Liver (tissue), 9 donors: ENCODE results near the gene ADGRV1. TPM values are rescaled to one million over a fixed set of nuclear protein-coding genes. Genes with fewer than 3 reads are reported as not detected.

Source experiments
- DNase-seq: peaks from one replicate; pipeline ENCODE4 v3.0.0-alpha.2; 2017; ENCODE audit warnings: low spot score
- H3K27ac ChIP-seq, 2 donors: one replicate each; pipeline ENCODE4 v1.7.0; 2013; ENCODE audit warnings: inconsistent platforms in 2 of 2, low read length in 2 of 2, control low read depth in 1 of 2, low read depth in 1 of 2, mild to moderate bottlenecking in 1 of 2
- H3K27me3 ChIP-seq, 4 donors: one replicate each; pipeline versions ENCODE4 v1.6.1 to v1.7.0; 2013; ENCODE audit warnings: low read length in 3 of 4, inconsistent platforms in 1 of 4, mild to moderate bottlenecking in 1 of 4, moderate library complexity in 1 of 4; ENCODE audit not compliant: control insufficient read depth in 4 of 4, insufficient read depth in 4 of 4
- H3K36me3 ChIP-seq, 4 donors: one replicate each; pipeline versions ENCODE4 v1.6.1 to v1.7.0; 2013; ENCODE audit warnings: low read length in 3 of 4, mild to moderate bottlenecking in 3 of 4, low read depth in 1 of 4, moderate library complexity in 1 of 4; ENCODE audit not compliant: control insufficient read depth in 4 of 4, insufficient read depth in 3 of 4
- H3K4me1 ChIP-seq, 4 donors: one replicate each; pipeline versions ENCODE4 v1.6.1 to v1.7.0; 2013; ENCODE audit warnings: low read length in 3 of 4, mild to moderate bottlenecking in 3 of 4, moderate library complexity in 1 of 4; ENCODE audit not compliant: control insufficient read depth in 4 of 4, insufficient read depth in 4 of 4
- H3K4me3 ChIP-seq, 3 donors: one replicate each; pipeline versions ENCODE4 v1.6.1 to v1.7.0; 2013; ENCODE audit warnings: low read length in 3 of 3, control low read depth in 1 of 3, low read depth in 1 of 3, mild to moderate bottlenecking in 1 of 3
- H3K9ac ChIP-seq, 2 donors: one replicate each; pipeline ENCODE4 v1.7.0; 2013; ENCODE audit warnings: low read length in 2 of 2, mild to moderate bottlenecking in 2 of 2, moderate library complexity in 2 of 2, control low read depth in 1 of 2, low read depth in 1 of 2
- H3K9me3 ChIP-seq, 4 donors: one replicate each; pipeline versions ENCODE4 v1.6.1 to v1.7.0; 2013; ENCODE audit warnings: low read length in 3 of 4; ENCODE audit not compliant: control insufficient read depth in 4 of 4
- ATF3 ChIP-seq: IDR thresholded peaks from 2 replicates; pipeline ENCODE4 v1.6.1; 2016; ENCODE audit warnings: antibody characterized with exemption
- CTCF ChIP-seq: fragments of 150-350 bp; IDR thresholded peaks from 2 replicates; pipeline ENCODE4 v1.5.1; 2017; ENCODE audit warnings: improper control_type of control experiment, low read depth, low read length; ENCODE audit not compliant: missing input control
- EGR1 ChIP-seq, 2 donors: IDR thresholded peaks; 2 replicates each; pipeline ENCODE4 v1.6.1; 2016 to 2018; ENCODE audit warnings: antibody characterized with exemption in 2 of 2, low read depth in 2 of 2
- FOXA1 ChIP-seq: IDR thresholded peaks from 2 replicates; pipeline ENCODE4 v1.6.1; 2016; ENCODE audit warnings: antibody characterized with exemption
- FOXA2 ChIP-seq: IDR thresholded peaks from 2 replicates; pipeline ENCODE4 v1.6.1; 2016; ENCODE audit warnings: antibody characterized with exemption
- GABPA ChIP-seq, 2 donors: IDR thresholded peaks in 1 of 2; conservative IDR thresholded peaks in 1 of 2; 2 replicates each; pipeline ENCODE4 v1.6.1; 2016; ENCODE audit warnings: antibody characterized with exemption in 2 of 2, mild to moderate bottlenecking in 1 of 2, moderate library complexity in 1 of 2
- HNF4A ChIP-seq, 2 donors: conservative IDR thresholded peaks; 2 replicates each; pipeline ENCODE4 v1.6.1; 2016; ENCODE audit warnings: antibody characterized with exemption in 2 of 2, mild to moderate bottlenecking in 2 of 2
- JUND ChIP-seq, 2 donors: IDR thresholded peaks; 2 replicates each; pipeline ENCODE4 v1.6.1; 2016; ENCODE audit warnings: antibody characterized with exemption in 2 of 2
- MAX ChIP-seq: IDR thresholded peaks from 2 replicates; pipeline ENCODE4 v1.6.1; 2016; ENCODE audit warnings: antibody characterized with exemption
- NR2F2 ChIP-seq: IDR thresholded peaks from 2 replicates; pipeline ENCODE4 v1.6.1; 2016; ENCODE audit warnings: antibody characterized with exemption
- REST ChIP-seq: IDR thresholded peaks from 2 replicates; pipeline ENCODE4 v1.6.1; 2016; ENCODE audit warnings: antibody characterized with exemption, mild to moderate bottlenecking
- RXRA ChIP-seq, 2 donors: IDR thresholded peaks; 2 replicates each; pipeline ENCODE4 v1.6.1; 2017 to 2018; ENCODE audit warnings: antibody characterized with exemption in 2 of 2, mild to moderate bottlenecking in 1 of 2
- SP1 ChIP-seq: IDR thresholded peaks from 2 replicates; pipeline ENCODE4 v1.6.1; 2018; ENCODE audit warnings: antibody characterized with exemption, mild to moderate bottlenecking
- TAF1 ChIP-seq: conservative IDR thresholded peaks from 2 replicates; pipeline ENCODE4 v1.6.1; 2016; ENCODE audit warnings: antibody characterized with exemption, mild to moderate bottlenecking
- YY1 ChIP-seq: IDR thresholded peaks from 2 replicates; pipeline ENCODE4 v1.6.1; 2016; ENCODE audit warnings: antibody characterized with exemption, mild to moderate bottlenecking
- WGBS: extraction: QIAGEN DNeasy Blood & Tissue Kit; methylation state at CpG from one replicate; pipeline ENCODE4 v1.1.7; 2013; 5-methylcytosine and 5-hydroxymethylcytosine counted together
- polyA plus RNA-seq, 2 donors: library from polyadenylated mRNA; stranded (reverse) in 1 of 2; unstranded in 1 of 2; fragments of 200-250 nt in 1 of 2; fragments of >200 nt in 1 of 2; fragmentation: Nextera tagmentation in 1 of 2; extraction: Ambion mirVana in 1 of 2; gene quantifications; one replicate each; pipeline versions ENCODE4 v1.2.1 to v1.2.3, GENCODE V29; 2013 to 2015
- total RNA-seq, 2 donors: library from RNA; depleted of rRNA; stranded (reverse); fragments of >200 nt; gene quantifications; one replicate each; pipeline ENCODE4 v1.2.3, GENCODE V29; 2014
- donor health status: healthy.
- donor health status: healthy.
- donor health status: healthy.
- donor health status: healthy.
- donor health status: healthy.

Gene ADGRV1
- total and polyA plus RNA-seq, 4 donors, result 5.1 to 15.5 (median 9.6) TPM

GRCh38 chr5:91089758-91090157 lies 531.2 kb downstream of the ADGRV1 start:
- DNase-seq, result no peak
- H3K27me3 ChIP-seq, result no peaks in the 10 kb centered on the region
- H3K9me3 ChIP-seq, result no peaks in the 10 kb centered on the region
- no peaks in the 10 kb centered on the region for H3K36me3 ChIP-seq
- H3K9ac ChIP-seq, result no peak overlapping the region
- WGBS, result 96% methylated on average over 1 of the region's 1 CpG
- no peak overlapping the region for H3K27ac ChIP-seq
- no peak overlapping the region for H3K4me3 ChIP-seq
- no peak for TF ChIP-seq JUND (IDR thresholded peaks at IDR 0.05)
- no peak for TF ChIP-seq MAX
- TF ChIP-seq REST, result no peak
- H3K4me1 ChIP-seq, result peaks cover 0 to 4% (median 0%) of the 10 kb centered on the region in 4 donors

GRCh38 chr5:91090995-91091394 lies 532.4 kb downstream of the ADGRV1 start:
- Histone ChIP-seq H3K27me3 (no peaks in the 10 kb centered on the region), H3K4me1 (peaks cover 0 to 4% (median 0%) of the 10 kb centered on the region in 4 donors), H3K4me3 (no peak overlapping the region), H3K9ac (no peak overlapping the region), H3K27ac (no peak overlapping the region), H3K9me3 (no peaks in the 10 kb centered on the region), H3K36me3 (no peaks in the 10 kb centered on the region)
- DNase-seq, result no peak
- TF ChIP-seq GABPA (IDR thresholded peaks at IDR 0.05 in 1 of 2, conservative IDR thresholded peaks at IDR 0.05 in 1 of 2) (no peak), JUND (IDR thresholded peaks at IDR 0.05) (no peak), FOXA2 (no peak), SP1 (no peak), MAX (no peak), EGR1 (IDR thresholded peaks at IDR 0.05; ENCODE audit: low read depth in 2 of 2) (no peak), CTCF (no peak), RXRA (IDR thresholded peaks at IDR 0.05) (no peak), TAF1 (no peak), ATF3 (no peak), YY1 (no peak), HNF4A (conservative IDR thresholded peaks at IDR 0.05) (no peak), NR2F2 (no peak), REST (no peak), FOXA1 (no peak)
- 88% methylated on average over 1 of the region's 1 CpG for WGBS
